Osteoblast (primary cell): ENCODE data around the gene FNDC3B. TPM values are rescaled to one million over a fixed set of nuclear protein-coding genes. Genes with fewer than 3 reads are reported as not detected.
A peak's percentile ranks its signal among the peaks of the same experiment; 100 is the strongest.

ENCODE experiments used
- DNase-seq: peaks from one replicate; pipeline ENCODE4 v3.0.0; 2011; ENCODE audit warnings: low spot score, mixed read lengths; ENCODE audit not compliant: insufficient read length; ENCODE audit errors: missing footprints
- H2AFZ ChIP-seq: 2 replicates; pipeline ENCODE4 v1.6.0; 2011; ENCODE audit warnings: mild to moderate bottlenecking, low read length
- H3K27ac ChIP-seq: 2 replicates; pipeline ENCODE4 v1.5.1; 2011; ENCODE audit warnings: mild to moderate bottlenecking, low read depth, low read length, moderate library complexity
- H3K27me3 ChIP-seq: 2 replicates; pipeline ENCODE4 v1.6.0; 2012; ENCODE audit warnings: mild to moderate bottlenecking, control low read depth, inconsistent platforms, low read length, moderate library complexity; ENCODE audit not compliant: insufficient read depth
- H3K36me3 ChIP-seq: 2 replicates; pipeline ENCODE4 v1.5.1; 2011; ENCODE audit warnings: mild to moderate bottlenecking, low read length, control low read depth, moderate library complexity; ENCODE audit not compliant: insufficient read depth
- H3K4me1 ChIP-seq: 2 replicates; pipeline ENCODE4 v1.5.1; 2011; ENCODE audit warnings: mild to moderate bottlenecking, low read length, control low read depth, moderate library complexity; ENCODE audit not compliant: insufficient read depth
- H3K4me2 ChIP-seq: 2 replicates; pipeline ENCODE4 v1.6.0; 2011; ENCODE audit warnings: mild to moderate bottlenecking, low read length; ENCODE audit not compliant: insufficient read depth
- H3K4me3 ChIP-seq: fragments of 200-600 bp; sonication (generic); 3 replicates; pipeline ENCODE4 v1.5.1; 2012; ENCODE audit warnings: mild to moderate bottlenecking, low read length, inconsistent platforms; ENCODE audit not compliant: insufficient read depth
- H3K79me2 ChIP-seq: 2 replicates; pipeline ENCODE4 v1.6.0; 2012; ENCODE audit warnings: mild to moderate bottlenecking, low read length, control low read depth, inconsistent platforms; ENCODE audit not compliant: insufficient read depth
- H3K9me3 ChIP-seq: 2 replicates; pipeline ENCODE4 v1.5.1; 2011; ENCODE audit warnings: low read depth, low read length, control low read depth
- H4K20me1 ChIP-seq: 2 replicates; pipeline ENCODE4 v1.6.0; 2012; ENCODE audit warnings: mild to moderate bottlenecking, low read length, control low read depth; ENCODE audit not compliant: insufficient read depth
- total RNA-seq: library from RNA; depleted of rRNA; stranded (reverse); fragments of >200 nt; gene quantifications from 2 replicates; pipeline ENCODE4 v1.2.3, GENCODE V29; 2012
- TF ChIP-seq, protein P1 (sequence below): IDR thresholded peaks from 2 replicates; pipeline ENCODE4 v1.5.1; 2011; ENCODE audit warnings: mild to moderate bottlenecking, low read depth, low read length, moderate library complexity; ENCODE audit errors: extremely low read depth

The FNDC3B gene
- total RNA-seq, 1 donor, result 179 TPM

DNA sequence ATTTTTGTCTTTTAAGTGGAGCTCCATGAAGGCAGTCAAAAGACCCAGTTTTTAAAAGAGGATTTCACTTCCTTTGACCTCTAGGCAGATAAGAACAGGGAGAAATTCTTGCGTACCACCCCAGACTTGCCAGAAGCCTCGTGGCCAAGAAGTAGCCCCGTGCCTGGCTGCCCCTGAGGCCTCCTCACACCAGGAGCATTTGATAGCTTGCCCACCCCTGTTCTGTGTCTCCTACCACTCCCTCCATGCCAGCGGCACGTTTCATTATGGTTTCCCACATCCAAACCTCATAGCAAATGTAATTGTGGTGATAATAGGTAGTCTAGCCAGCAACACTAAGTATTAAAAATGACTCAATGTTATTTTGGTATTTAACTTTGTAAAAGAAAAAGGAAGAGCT lies 301.2 kb downstream of the FNDC3B start:
- no peaks in the 10 kb centered on the region for H3K9me3 ChIP-seq
- H3K27me3 ChIP-seq, result no peaks in the 10 kb centered on the region
- H3K4me1 ChIP-seq, result no peaks in the 10 kb centered on the region
- H4K20me1 ChIP-seq, result peaks cover 3% of the 10 kb centered on the region
- H2AFZ ChIP-seq, result no peak overlapping the region
- H3K4me2 ChIP-seq, result no peak overlapping the region
- no peak overlapping the region for H3K27ac ChIP-seq
- H3K36me3 ChIP-seq, result peaks cover 90% of the 10 kb centered on the region
- peaks cover 7% of the 10 kb centered on the region for H3K79me2 ChIP-seq
- DNase-seq, result no peak
- TF ChIP-seq, protein P1, sequence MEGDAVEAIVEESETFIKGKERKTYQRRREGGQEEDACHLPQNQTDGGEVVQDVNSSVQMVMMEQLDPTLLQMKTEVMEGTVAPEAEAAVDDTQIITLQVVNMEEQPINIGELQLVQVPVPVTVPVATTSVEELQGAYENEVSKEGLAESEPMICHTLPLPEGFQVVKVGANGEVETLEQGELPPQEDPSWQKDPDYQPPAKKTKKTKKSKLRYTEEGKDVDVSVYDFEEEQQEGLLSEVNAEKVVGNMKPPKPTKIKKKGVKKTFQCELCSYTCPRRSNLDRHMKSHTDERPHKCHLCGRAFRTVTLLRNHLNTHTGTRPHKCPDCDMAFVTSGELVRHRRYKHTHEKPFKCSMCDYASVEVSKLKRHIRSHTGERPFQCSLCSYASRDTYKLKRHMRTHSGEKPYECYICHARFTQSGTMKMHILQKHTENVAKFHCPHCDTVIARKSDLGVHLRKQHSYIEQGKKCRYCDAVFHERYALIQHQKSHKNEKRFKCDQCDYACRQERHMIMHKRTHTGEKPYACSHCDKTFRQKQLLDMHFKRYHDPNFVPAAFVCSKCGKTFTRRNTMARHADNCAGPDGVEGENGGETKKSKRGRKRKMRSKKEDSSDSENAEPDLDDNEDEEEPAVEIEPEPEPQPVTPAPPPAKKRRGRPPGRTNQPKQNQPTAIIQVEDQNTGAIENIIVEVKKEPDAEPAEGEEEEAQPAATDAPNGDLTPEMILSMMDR, result no peak
- H3K4me3 ChIP-seq, result no peak overlapping the region

DNA sequence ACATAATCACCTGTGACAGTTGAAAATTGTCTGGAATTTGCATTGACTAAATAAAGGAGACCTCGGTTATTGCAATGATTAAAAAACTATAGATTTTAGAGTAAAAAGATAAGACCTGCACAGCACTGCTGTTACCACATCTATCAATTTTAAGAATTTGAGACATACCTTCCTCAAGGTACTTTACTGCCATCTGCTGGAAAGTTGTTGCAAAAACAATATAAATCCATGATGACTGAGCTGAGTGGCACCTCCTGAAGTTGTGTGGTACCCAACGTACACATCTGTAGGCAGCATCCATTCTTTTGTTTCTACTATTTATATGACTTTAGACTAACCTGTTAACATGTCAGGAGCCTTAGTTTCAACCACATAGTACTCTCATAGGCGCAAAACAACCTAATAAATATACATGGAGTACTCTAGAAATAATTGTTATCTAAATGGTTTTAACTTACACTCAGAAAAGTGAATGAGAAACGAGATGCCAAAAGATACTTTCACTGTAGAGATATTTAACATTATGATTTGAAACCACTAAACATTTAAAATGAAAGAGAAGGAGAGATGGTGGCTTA lies 302.2 kb downstream of the FNDC3B start:
- TF ChIP-seq, protein P1, result peak; percentile 61
- Histone ChIP-seq H3K27me3 (no peaks in the 10 kb centered on the region), H4K20me1 (peaks cover 3% of the 10 kb centered on the region), H3K4me1 (no peaks in the 10 kb centered on the region), H3K79me2 (peaks cover 7% of the 10 kb centered on the region), H3K36me3 (peaks cover 90% of the 10 kb centered on the region), H3K9me3 (no peaks in the 10 kb centered on the region), H3K4me3 (no peak overlapping the region), H3K4me2 (no peak overlapping the region), H3K27ac (no peak overlapping the region), H2AFZ (no peak overlapping the region)
- DNase-seq, result peak; percentile 76

DNA sequence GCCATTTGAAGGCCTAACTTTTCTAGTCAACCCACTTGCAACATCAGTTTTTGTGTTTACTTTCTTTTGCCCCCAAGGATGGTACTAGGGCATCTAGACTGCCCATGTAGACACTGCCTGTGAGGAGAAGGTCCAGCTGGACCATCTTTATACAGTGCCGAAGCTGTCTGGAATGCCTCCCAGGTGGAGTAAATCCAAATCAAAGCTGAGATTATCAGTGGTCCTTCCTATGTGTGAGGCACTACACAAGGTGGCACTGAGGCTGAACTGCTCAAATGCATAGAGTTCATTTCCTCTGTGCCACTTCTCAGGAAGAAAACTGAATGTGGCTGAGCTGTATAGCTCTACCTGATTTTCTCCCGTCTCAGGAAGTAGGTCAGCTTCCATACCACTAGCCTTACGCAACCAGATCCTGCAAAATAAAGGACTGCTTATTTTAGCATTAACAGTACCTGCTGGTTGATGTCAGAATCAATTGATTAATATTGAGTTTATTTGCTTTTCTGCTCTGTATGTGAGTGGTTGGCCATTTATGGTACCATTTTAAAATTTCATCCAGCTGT lies 302.8 kb downstream of the FNDC3B start:
- H3K79me2 ChIP-seq, result peaks cover 7% of the 10 kb centered on the region
- H3K27me3 ChIP-seq, result no peaks in the 10 kb centered on the region
- no peak overlapping the region for H3K27ac ChIP-seq
- no peaks in the 10 kb centered on the region for H3K9me3 ChIP-seq
- no peak overlapping the region for H3K4me3 ChIP-seq
- TF ChIP-seq, protein P1, result no peak
- no peak overlapping the region for H2AFZ ChIP-seq
- peaks cover 3% of the 10 kb centered on the region for H4K20me1 ChIP-seq
- no peak for DNase-seq
- H3K36me3 ChIP-seq, result peaks cover 90% of the 10 kb centered on the region
- H3K4me1 ChIP-seq, result no peaks in the 10 kb centered on the region
- H3K4me2 ChIP-seq, result no peak overlapping the region

DNA sequence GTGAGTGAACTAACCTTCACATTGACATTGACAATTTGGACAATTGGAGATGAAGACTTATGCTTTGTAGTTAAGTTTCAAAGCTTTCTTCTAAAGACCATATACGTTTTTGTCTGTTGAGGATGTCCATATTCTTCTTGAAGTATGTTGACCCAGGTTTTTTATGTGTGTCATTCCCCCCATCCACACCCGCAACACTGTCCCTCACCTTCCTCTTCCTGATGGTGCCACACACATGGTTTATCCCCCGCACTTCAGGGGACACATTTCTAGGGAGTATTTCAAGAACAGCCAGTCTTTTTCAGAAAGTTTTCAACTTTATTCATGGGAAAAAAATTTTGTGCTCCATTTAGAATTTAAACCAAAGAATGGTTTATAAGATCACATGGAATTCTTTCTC lies 303.7 kb downstream of the FNDC3B start:
- Histone ChIP-seq H3K79me2 (peaks cover 7% of the 10 kb centered on the region), H2AFZ (no peak overlapping the region), H3K27ac (no peak overlapping the region), H3K9me3 (no peaks in the 10 kb centered on the region), H4K20me1 (peaks cover 3% of the 10 kb centered on the region), H3K4me2 (no peak overlapping the region), H3K4me1 (no peaks in the 10 kb centered on the region), H3K27me3 (no peaks in the 10 kb centered on the region), H3K4me3 (no peak overlapping the region), H3K36me3 (peaks cover 91% of the 10 kb centered on the region)
- TF ChIP-seq, protein P1, result no peak
- no peak for DNase-seq
